Smooth muscle cell (in vitro differentiated cells): ENCODE data around the gene SREBF2. TPM values are rescaled to one million over a fixed set of nuclear protein-coding genes. Genes with fewer than 3 reads are reported as not detected.
A peak's percentile ranks its signal among the peaks of the same experiment; 100 is the strongest.

Experiments
- DNase-seq: peaks from one replicate; lab custom pipeline; 2025; ENCODE audit not compliant: unreplicated experiment; lab: John Stamatoyannopoulos, UW
- H2AFZ ChIP-seq: fragments of 200-600 bp; sonication (generic); 2 replicates; pipeline ENCODE4 v1.6.0; 2016; ENCODE audit warnings: antibody characterized with exemption, low read depth, mild to moderate bottlenecking
- H3F3A ChIP-seq: fragments of 200-600 bp; sonication (generic); 2 replicates; pipeline ENCODE4 v1.6.0; 2017; ENCODE audit warnings: antibody characterized with exemption, low read depth
- H3K27ac ChIP-seq: fragments of 200-600 bp; sonication (generic); 2 replicates; pipeline ENCODE4 v1.5.1; 2016; ENCODE audit warnings: low read depth, mild to moderate bottlenecking
- H3K27me3 ChIP-seq: fragments of 200-600 bp; sonication (generic); 2 replicates; pipeline ENCODE4 v1.6.1; 2016; ENCODE audit warnings: low read depth, mild to moderate bottlenecking
- H3K36me3 ChIP-seq: fragments of 200-600 bp; sonication (generic); 2 replicates; pipeline ENCODE4 v1.5.1; 2016; ENCODE audit warnings: low read depth
- H3K4me1 ChIP-seq: fragments of 200-600 bp; sonication (generic); 2 replicates; pipeline ENCODE4 v1.5.1; 2016; ENCODE audit warnings: low read depth
- H3K4me2 ChIP-seq: fragments of 200-600 bp; sonication (generic); 2 replicates; pipeline ENCODE4 v1.6.0; 2016; ENCODE audit warnings: mild to moderate bottlenecking
- H3K4me3 ChIP-seq: fragments of 200-600 bp; sonication (generic); 2 replicates; pipeline ENCODE4 v1.5.1; 2016; ENCODE audit warnings: mild to moderate bottlenecking
- H3K79me2 ChIP-seq: fragments of 200-600 bp; sonication (generic); 2 replicates; pipeline ENCODE4 v1.6.0; 2016; ENCODE audit warnings: low read depth, mild to moderate bottlenecking
- H3K9ac ChIP-seq: fragments of 200-600 bp; sonication (generic); 2 replicates; pipeline ENCODE4 v1.6.0; 2016; ENCODE audit warnings: low read depth
- H3K9me3 ChIP-seq: fragments of 200-600 bp; sonication (generic); replicated peaks from 2 replicates; pipeline ENCODE4 v1.5.1; 2016; ENCODE audit warnings: low read depth
- H4K20me1 ChIP-seq: fragments of 200-600 bp; sonication (generic); 2 replicates; pipeline ENCODE4 v1.6.0; 2016; ENCODE audit warnings: low read depth
- CTCF ChIP-seq: fragments of 200-600 bp; sonication (generic); IDR thresholded peaks from 2 replicates; pipeline ENCODE4 v1.5.1; 2017; ENCODE audit warnings: borderline replicate concordance, mild to moderate bottlenecking, antibody characterized with exemption; ENCODE audit not compliant: insufficient read depth, poor library complexity, severe bottlenecking
- WGBS: methylation state at CpG from one replicate; pipeline ENCODE4 v1.1.7; 2016; ENCODE audit warnings: low lambda C conversion rate; 5-methylcytosine and 5-hydroxymethylcytosine counted together
- polyA plus RNA-seq: library from polyadenylated mRNA; unstranded; fragments of >200 nt; fragmentation: Nextera tagmentation; extraction: Ambion mirVana; gene quantifications from 2 replicates; pipeline ENCODE4 v1.2.1, GENCODE V29; 2016
- total RNA-seq: library from RNA; depleted of rRNA; stranded (reverse); fragments of >200 nt; gene quantifications from 2 replicates; pipeline ENCODE4 v1.2.3, GENCODE V29; 2014

The SREBF2 gene
- total and polyA plus RNA-seq, 2 experiments from 2014 or later, result 62.9 to 78.2 TPM

- no peak overlapping the region for H3K4me2 ChIP-seq
- peaks cover 22% of the 10 kb centered on the region for H3K4me1 ChIP-seq
- TF ChIP-seq CTCF, result peak; percentile 37
- H3F3A ChIP-seq, result no peaks in the 10 kb centered on the region
- no peaks in the 10 kb centered on the region for H3K9me3 ChIP-seq
- H3K27ac ChIP-seq, result no peak overlapping the region
- no peak overlapping the region for H3K9ac ChIP-seq
- no peak overlapping the region for H2AFZ ChIP-seq
- no peaks in the 10 kb centered on the region for H4K20me1 ChIP-seq
- DNase-seq, result no peak
- no peak overlapping the region for H3K4me3 ChIP-seq
- H3K79me2 ChIP-seq, result no peaks in the 10 kb centered on the region
- H3K27me3 ChIP-seq, result no peaks in the 10 kb centered on the region
- no peaks in the 10 kb centered on the region for H3K36me3 ChIP-seq
- 97% methylated on average over 3 of the region's 3 CpGs for WGBS
Measured at GRCh38 chr22:41822317-41823057, 10.4 kb upstream of the SREBF2 start.

GRCh38 chr22:41823797-41824196 lies 9.1 kb upstream of the SREBF2 start:
- 87% methylated on average over 6 of the region's 6 CpGs for WGBS
- no peaks in the 10 kb centered on the region for H3F3A ChIP-seq
- no peaks in the 10 kb centered on the region for H4K20me1 ChIP-seq
- no peaks in the 10 kb centered on the region for H3K27me3 ChIP-seq
- H3K4me1 ChIP-seq, result peaks cover 22% of the 10 kb centered on the region
- H3K9ac ChIP-seq, result no peak overlapping the region
- H3K4me3 ChIP-seq, result no peak overlapping the region
- peak overlapping the region; percentile 37 for H3K27ac ChIP-seq
- no peak overlapping the region for H2AFZ ChIP-seq
- no peaks in the 10 kb centered on the region for H3K79me2 ChIP-seq
- no peak for TF ChIP-seq CTCF
- H3K9me3 ChIP-seq, result no peaks in the 10 kb centered on the region
- no peak for DNase-seq
- no peak overlapping the region for H3K4me2 ChIP-seq
- no peaks in the 10 kb centered on the region for H3K36me3 ChIP-seq

GRCh38 chr22:41825376-41825775 lies 7.5 kb upstream of the SREBF2 start:
- Histone ChIP-seq H3K4me2 (peak overlapping the region; percentile 63), H3K9ac (peak overlapping the region; percentile 8), H3K79me2 (no peaks in the 10 kb centered on the region), H3K4me1 (peaks cover 22% of the 10 kb centered on the region), H3K27ac (peak overlapping the region; percentile 81), H3F3A (no peaks in the 10 kb centered on the region), H3K4me3 (no peak overlapping the region), H3K9me3 (no peaks in the 10 kb centered on the region), H2AFZ (no peak overlapping the region), H4K20me1 (no peaks in the 10 kb centered on the region), H3K27me3 (no peaks in the 10 kb centered on the region), H3K36me3 (no peaks in the 10 kb centered on the region)
- TF ChIP-seq CTCF, result no peak
- no peak for DNase-seq
- 52% methylated on average over 7 of the region's 7 CpGs for WGBS

- 70% methylated on average over 3 of the region's 3 CpGs for WGBS
Measured at GRCh38 chr22:41826021-41826420, 6.9 kb upstream of the SREBF2 start.

More at GRCh38 chr22:41826021-41826420, 6.9 kb upstream of the SREBF2 start:
- DNase-seq, result no peak
- peaks cover 22% of the 10 kb centered on the region for H3K4me1 ChIP-seq
- no peaks in the 10 kb centered on the region for H3K79me2 ChIP-seq
- no peaks in the 10 kb centered on the region for H3F3A ChIP-seq
- H4K20me1 ChIP-seq, result no peaks in the 10 kb centered on the region
- no peak overlapping the region for H2AFZ ChIP-seq
- H3K36me3 ChIP-seq, result no peaks in the 10 kb centered on the region
- H3K4me3 ChIP-seq, result no peak overlapping the region
- peak overlapping the region; percentile 63 for H3K4me2 ChIP-seq
- no peak for TF ChIP-seq CTCF
- peak overlapping the region; percentile 8 for H3K9ac ChIP-seq
- no peaks in the 10 kb centered on the region for H3K27me3 ChIP-seq
- no peaks in the 10 kb centered on the region for H3K9me3 ChIP-seq
- peak overlapping the region; percentile 81 for H3K27ac ChIP-seq
